Large intestine (tissue), 3 donors: ENCODE measurements around the gene LSR. TPM values are rescaled to one million over a fixed set of nuclear protein-coding genes. Genes with fewer than 3 reads are reported as not detected.
A peak's percentile ranks its signal among the peaks of the same experiment; 100 is the strongest.
"Not testable (repeated sequence)": the region's sequence is repeated elsewhere in the genome, so short reads cannot be mapped to it uniquely, and the experiment has no call there.

Source experiments
- DNase-seq, 2 donors: peaks; one replicate each; pipeline versions ENCODE4 v3.0.0 to v3.0.0-alpha.2; 2013
- H3K27ac ChIP-seq: one replicate; pipeline ENCODE4 v1.5.1; 2013; ENCODE audit warnings: low read length
- H3K27me3 ChIP-seq: 2 replicates; pipeline ENCODE4 v1.6.1; 2013; ENCODE audit warnings: low read length; ENCODE audit not compliant: control insufficient read depth, insufficient read depth
- H3K36me3 ChIP-seq: 2 replicates; pipeline ENCODE4 v1.6.1; 2013; ENCODE audit warnings: low read length; ENCODE audit not compliant: control insufficient read depth, insufficient read depth
- H3K4me1 ChIP-seq: one replicate; pipeline ENCODE4 v1.6.1; 2013; ENCODE audit warnings: low read length; ENCODE audit not compliant: control insufficient read depth, insufficient read depth
- H3K4me3 ChIP-seq: one replicate; pipeline ENCODE4 v1.5.1; 2013; ENCODE audit warnings: low read length
- H3K9me3 ChIP-seq: one replicate; pipeline ENCODE4 v1.6.1; 2013; ENCODE audit warnings: mild to moderate bottlenecking, low read depth, low read length, moderate library complexity; ENCODE audit not compliant: control insufficient read depth
- WGBS: methylation state at CpG from one replicate; pipeline ENCODE4 v1.1.5; 2013; ENCODE audit warnings: low lambda C conversion rate; ENCODE audit not compliant: insufficient coverage; 5-methylcytosine and 5-hydroxymethylcytosine counted together
- polyA plus RNA-seq: library from polyadenylated mRNA; unstranded; fragments of 120-200 nt; gene quantifications from one replicate; pipeline ENCODE4 v1.2.1, GENCODE V29; 2013

LSR gene
- polyA plus RNA-seq, 1 donor, result 99.1 TPM

DNA sequence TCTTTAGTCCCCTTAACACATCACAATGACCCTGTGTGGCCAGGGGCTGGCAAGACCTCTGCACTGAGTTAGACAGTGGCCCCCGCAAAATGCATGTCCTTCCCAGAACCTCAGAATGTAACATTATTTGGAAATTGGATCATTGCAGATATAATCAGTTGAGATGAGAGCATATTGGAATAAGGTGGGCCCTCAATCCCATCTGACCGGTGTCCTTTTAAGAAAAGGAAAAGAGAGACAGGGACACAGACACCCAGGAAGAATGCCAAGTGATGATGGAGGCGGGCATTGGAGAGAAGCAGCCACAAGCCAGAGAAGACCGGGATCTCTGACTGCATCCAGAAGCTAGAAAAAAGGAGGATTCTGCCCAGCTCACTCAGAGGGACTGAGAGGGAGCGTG lies 22.1 kb upstream of the LSR start:
- WGBS, result no CpG with 5 or more reads among the region's 5 CpGs
- H3K4me1 ChIP-seq, result peaks cover 10% of the 10 kb centered on the region
- H3K4me3 ChIP-seq, result no peak overlapping the region
- no peak overlapping the region for H3K27ac ChIP-seq
- DNase-seq, result no peak
- no peaks in the 10 kb centered on the region for H3K9me3 ChIP-seq
- no peaks in the 10 kb centered on the region for H3K27me3 ChIP-seq
- H3K36me3 ChIP-seq, result no peaks in the 10 kb centered on the region

DNA sequence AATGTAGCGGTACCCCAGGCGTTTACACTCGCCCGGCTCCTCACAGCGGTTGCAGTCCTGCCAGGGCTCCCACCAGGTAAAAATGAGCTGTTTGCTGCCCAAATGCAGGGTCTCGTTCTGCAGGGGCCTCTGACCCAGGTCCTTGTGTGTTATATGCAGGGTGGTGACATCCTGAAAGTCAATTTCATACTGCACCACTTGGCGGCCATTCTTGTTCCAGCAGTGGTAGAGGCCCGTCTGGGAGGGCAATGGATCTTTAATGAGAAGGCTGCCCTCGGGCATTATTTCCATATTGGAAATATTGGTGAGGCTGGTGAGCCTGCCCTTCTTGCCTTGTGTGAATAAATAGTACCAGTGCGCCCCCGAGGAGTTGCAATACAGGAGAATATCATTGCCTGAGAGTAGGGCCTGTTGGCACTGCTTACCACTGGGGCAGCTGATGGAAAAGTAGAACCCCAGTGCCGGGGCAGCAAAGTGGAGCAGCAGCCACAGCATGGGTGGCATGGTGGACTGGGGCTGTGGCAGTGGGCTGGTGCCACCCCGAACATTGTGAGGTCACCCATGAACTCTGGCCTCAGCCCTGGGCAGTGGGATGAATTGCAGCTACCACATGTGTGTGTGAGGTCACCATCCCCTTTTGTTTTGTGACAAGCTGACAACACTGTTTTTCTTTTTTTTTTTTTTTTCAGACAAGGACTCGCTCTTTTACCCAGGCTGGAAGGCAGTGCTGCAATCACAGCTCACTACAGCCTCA lies 20.4 kb upstream of the LSR start, which contains the start of gene FAM187B:
Gene FAM187B, minus strand, starts transcription at position 563 of the 754 bp plus-strand sequence. Its CDS starts 59 bp downstream, at position 504.
- Histone ChIP-seq H3K27ac (no peak within 1 kb of the TSS), H3K36me3 (no peaks in the 10 kb centered on the region), H3K9me3 (no peaks in the 10 kb centered on the region), H3K4me1 (peaks cover 10% of the 10 kb centered on the region), H3K27me3 (no peaks in the 10 kb centered on the region), H3K4me3 (no peak within 1 kb of the TSS)
- WGBS, result no CpG with 5 or more reads among the region's 14 CpGs
- DNase-seq, result no peak

DNA sequence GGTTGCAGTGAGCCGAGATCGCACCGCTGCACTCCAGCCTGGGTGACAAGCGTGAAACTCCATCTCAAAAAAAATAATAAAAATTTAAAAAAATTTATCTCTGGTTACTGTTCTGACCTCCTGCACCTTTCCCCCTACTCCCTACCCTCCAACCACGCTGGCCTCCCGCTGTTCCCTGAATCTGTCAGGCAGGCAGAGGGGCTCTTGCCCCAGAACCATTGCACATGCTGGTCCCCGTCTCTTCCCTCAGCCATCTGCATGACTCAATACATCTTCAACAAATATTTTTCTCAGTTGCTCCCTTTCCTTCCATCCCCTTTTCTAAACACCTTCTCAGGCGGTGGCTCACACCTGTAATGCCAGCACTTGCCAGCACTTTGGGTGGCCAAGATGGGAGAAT lies 19.2 kb upstream of the LSR start:
- H3K36me3 ChIP-seq, result no peaks in the 10 kb centered on the region
- 90% methylated on average over 3 of the region's 8 CpGs for WGBS
- DNase-seq, result no peak

GRCh38 chr19:35231956-35232645 lies 16.7 kb upstream of the LSR start:
- H3K4me3 ChIP-seq, result no peak overlapping the region
- H3K27me3 ChIP-seq, result no peaks in the 10 kb centered on the region
- H3K4me1 ChIP-seq, result no peaks in the 10 kb centered on the region
- no peak for DNase-seq
- no CpG with 5 or more reads among the region's 14 CpGs for WGBS
- no peak overlapping the region for H3K27ac ChIP-seq
- H3K9me3 ChIP-seq, result no peaks in the 10 kb centered on the region
- H3K36me3 ChIP-seq, result no peaks in the 10 kb centered on the region

More for the DNA sequence above, 19.2 kb upstream of the LSR start:
- Histone ChIP-seq H3K4me3 (no peak overlapping the region), H3K27me3 (no peaks in the 10 kb centered on the region), H3K27ac (no peak overlapping the region), H3K4me1 (peaks cover 10% of the 10 kb centered on the region), H3K9me3 (no peaks in the 10 kb centered on the region)

- 75% methylated on average over 2 of the region's 5 CpGs for WGBS
- H3K36me3 ChIP-seq, result no peaks in the 10 kb centered on the region
- no peaks in the 10 kb centered on the region for H3K4me1 ChIP-seq
- DNase-seq, result peak in 1 of 2 donors; percentile 33
- no peaks in the 10 kb centered on the region for H3K9me3 ChIP-seq
- no peaks in the 10 kb centered on the region for H3K27me3 ChIP-seq
- H3K4me3 ChIP-seq, result no peak overlapping the region
- H3K27ac ChIP-seq, result no peak overlapping the region
Observed at GRCh38 chr19:35232912-35233311, 15.9 kb upstream of the LSR start.

DNA sequence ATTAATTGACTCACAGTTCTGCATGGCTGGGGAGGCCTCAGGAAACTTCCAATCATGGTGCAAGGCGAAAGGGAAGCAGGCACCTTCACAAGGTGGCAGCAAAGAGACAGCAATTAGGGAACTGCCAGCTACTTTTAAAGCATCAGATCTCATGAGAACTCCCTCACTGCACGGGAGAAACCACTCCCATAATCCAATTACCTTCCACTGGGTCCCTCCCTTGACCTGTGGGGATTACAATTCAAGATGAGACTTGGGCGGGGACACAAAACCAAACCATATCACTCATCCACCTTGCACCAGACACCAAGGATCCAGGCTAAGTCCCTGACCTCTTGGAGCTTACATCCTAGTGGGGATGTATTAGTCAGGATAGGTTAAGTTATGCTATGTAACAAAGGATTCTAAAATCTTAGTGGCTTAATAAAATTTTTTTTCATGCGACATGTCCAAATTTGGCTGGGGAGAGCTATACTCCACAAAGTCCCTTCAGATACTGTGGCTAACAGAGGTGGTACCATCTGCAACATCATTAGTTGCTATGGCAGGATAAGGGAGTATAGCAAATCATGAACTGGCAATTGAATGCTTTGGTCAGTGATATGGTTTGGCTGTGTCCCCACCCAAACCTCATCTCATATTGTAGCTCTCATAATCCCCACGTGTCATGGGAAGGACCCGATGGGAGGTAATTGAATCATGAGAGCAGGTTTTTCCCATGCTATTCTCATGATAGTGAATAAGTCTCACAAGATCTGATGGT lies 12.0 kb upstream of the LSR start:
- Histone ChIP-seq H3K27me3 (no peaks in the 10 kb centered on the region), H3K9me3 (no peaks in the 10 kb centered on the region), H3K36me3 (no peaks in the 10 kb centered on the region), H3K4me1 (no peaks in the 10 kb centered on the region), H3K27ac (no peak overlapping the region), H3K4me3 (no peak overlapping the region)
- no CpG with 5 or more reads among the region's 6 CpGs for WGBS
- no peak for DNase-seq

- DNase-seq, H3K27ac ChIP-seq, H3K4me3 ChIP-seq, H3K9me3 ChIP-seq, H3K36me3 ChIP-seq, H3K27me3 ChIP-seq, H3K4me1 ChIP-seq: not testable (repeated sequence)
- WGBS, result no CpG with 5 or more reads among the region's 1 CpG
Observed at GRCh38 chr19:35239597-35239996, 9.2 kb upstream of the LSR start.

DNA sequence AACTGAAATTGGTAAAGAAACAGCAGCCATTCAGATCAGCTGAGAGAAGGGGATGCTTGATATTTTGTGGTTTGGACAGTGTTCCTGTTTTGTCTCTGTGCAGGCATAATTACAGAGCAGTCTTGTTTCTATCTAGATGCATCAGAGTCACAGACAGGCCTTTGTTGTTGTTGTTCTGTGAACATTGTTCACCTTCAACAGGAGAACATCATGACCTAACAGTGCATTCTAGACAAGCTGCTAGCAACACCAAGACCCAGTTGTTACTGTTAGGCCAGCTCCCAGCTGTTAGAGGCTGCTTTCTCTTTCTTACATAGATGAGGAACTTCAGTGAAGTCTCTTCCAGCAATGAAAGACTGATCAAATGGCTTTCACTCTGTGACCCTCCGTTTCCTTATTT lies 8.5 kb upstream of the LSR start:
- H3K4me3 ChIP-seq, result no peak overlapping the region
- WGBS, result no CpG with 5 or more reads among the region's 1 CpG
- H3K27ac ChIP-seq, result no peak overlapping the region
- no peaks in the 10 kb centered on the region for H3K9me3 ChIP-seq
- no peak for DNase-seq
- H3K27me3 ChIP-seq, result no peaks in the 10 kb centered on the region
- H3K4me1 ChIP-seq, result no peaks in the 10 kb centered on the region
- no peaks in the 10 kb centered on the region for H3K36me3 ChIP-seq

DNA sequence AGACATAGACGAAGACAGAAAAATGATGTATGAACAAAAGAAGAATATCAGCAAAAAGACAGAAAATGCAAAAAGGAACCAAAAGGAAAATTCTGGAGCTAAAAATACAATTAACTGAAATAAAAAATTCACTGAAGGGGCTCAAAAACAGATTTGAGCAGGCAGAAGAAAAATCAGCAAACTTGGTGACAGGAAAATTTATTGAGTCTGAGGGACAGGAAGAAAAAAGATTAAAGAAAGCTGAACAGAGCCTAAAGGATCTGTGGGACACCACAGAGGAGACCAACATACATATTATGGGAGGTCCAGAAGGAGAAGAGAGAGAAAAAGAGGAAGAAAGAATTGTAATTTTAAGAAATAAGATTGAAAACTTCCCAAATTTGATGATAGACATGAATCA lies 7.4 kb upstream of the LSR start:
- no peak overlapping the region for H3K4me3 ChIP-seq
- no peaks in the 10 kb centered on the region for H3K27me3 ChIP-seq
- no peak for DNase-seq
- no peaks in the 10 kb centered on the region for H3K9me3 ChIP-seq
- no peaks in the 10 kb centered on the region for H3K4me1 ChIP-seq
- H3K36me3 ChIP-seq, result no peaks in the 10 kb centered on the region
- 100% methylated on average over 1 of the region's 1 CpG for WGBS
- H3K27ac ChIP-seq, result no peak overlapping the region

- 94% methylated on average over 3 of the region's 4 CpGs for WGBS
- Histone ChIP-seq H3K27ac (no peak overlapping the region), H3K36me3 (peaks cover 12% of the 10 kb centered on the region), H3K4me1 (peaks cover 11% of the 10 kb centered on the region), H3K9me3 (peaks cover 3% of the 10 kb centered on the region), H3K27me3 (peaks cover 12% of the 10 kb centered on the region), H3K4me3 (no peak overlapping the region)
- DNase-seq, result no peak
Observed at GRCh38 chr19:35246466-35247092, 2.2 kb upstream of the LSR start.
